GM18511 (cell line): ENCODE results near the gene OTOP2.

Experiments
- ATAC-seq: cut with Tn5 transposase; IDR thresholded peaks from one replicate; pipeline ENCODE4 v1.9.1; 2021; ENCODE audit warnings: mild to moderate bottlenecking, moderate library complexity; ENCODE audit not compliant: unreplicated experiment

OTOP2 gene

GRCh38 chr17:74923538-74924249 is 379 bp upstream of the OTOP2 start:
- ATAC-seq = no peak

DNA sequence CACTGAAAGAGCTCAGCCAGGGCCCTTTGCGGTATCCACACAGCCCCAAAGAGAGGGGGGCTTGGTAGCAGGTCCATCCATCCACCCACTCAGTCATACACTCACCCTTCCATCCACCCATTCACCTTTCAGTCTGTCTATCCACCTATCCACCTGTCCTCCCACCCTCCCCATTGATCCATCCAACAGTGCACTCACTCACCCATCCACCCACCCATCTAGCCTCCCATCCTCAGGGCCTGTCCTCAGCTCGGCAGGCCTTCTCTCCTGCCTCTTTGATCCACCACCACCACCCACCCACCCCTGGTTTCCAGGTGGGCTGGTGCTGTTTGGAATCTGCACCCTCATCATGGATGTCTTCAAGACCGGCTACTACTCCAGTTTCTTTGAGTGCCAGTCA is 1.2 kb downstream of the OTOP2 start:
- ATAC-seq = no peak

- no peak for ATAC-seq
Measured at GRCh38 chr17:74928786-74929185, 4.7 kb downstream of the OTOP2 start.

- no peak for ATAC-seq
Measured at GRCh38 chr17:74930535-74931036, 6.5 kb downstream of the OTOP2 start.

DNA sequence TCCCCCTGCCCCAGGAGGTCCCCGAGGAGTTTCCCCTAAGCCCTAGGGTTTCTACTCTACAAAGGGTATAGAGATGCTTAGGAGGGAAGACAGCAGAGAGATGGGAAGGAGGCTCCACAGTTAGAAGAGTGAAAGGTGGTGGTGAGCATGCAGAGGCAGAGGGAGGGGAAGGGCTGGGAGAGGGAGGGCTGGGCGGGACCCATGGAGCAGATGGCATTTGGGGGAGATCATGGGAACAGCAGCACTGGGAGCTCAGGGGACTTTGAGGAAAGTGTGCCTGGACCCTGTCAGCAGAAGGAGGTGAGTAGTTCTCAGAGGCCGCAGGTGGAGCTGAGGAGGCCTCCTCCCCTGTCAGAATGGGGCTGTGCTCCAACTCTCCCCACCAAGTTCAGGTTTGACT is 11.0 kb downstream of the OTOP2 start:
- ATAC-seq = no peak

DNA sequence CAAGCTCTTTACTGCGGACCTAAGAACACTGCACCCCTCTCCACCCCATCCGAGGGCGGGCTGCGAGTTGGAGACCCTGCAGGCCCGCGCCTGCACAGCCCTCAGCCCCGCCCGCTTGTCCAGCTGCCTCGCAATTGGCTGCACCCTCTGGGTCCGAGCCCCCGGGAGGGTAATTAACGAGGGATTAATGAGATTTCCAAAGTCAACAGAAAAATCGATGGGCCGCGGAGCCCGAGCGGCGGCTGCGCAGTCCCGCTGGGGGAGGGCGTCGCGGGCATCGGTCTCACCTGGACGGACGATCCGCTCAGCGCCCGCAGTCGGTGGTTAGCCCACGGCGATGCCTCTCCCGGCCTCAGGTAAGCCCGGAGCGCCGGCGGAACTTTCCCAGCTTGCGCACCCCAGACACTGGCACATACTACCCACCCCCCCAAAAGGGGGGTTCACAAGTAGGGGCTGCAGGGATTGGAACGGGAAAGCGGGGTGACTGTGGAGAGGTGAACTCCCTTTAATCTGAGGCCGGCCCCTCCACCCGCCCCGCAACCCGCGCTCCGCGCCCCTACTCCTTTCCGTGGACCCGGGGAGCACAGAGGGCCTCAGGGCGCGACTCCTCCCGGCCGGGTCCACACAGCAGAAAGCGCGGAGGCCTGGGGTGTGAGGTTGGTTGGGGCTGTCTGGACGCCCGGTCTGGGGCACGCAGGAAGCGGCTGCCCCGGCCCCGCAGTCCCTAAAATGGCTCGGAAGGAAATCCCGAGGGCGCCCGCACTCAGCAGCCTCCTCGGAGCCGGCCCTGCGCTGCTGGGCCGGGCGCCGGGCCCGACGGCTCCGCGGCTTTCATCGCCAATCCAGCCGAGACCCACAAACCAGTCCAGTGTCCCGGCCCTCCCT is 11.8 kb downstream of the OTOP2 start, which contains the start of gene OTOP3:
OTOP3 (plus strand) TSS at position 314 of the 885 bp plus-strand sequence; CDS start at position 338, 24 bp downstream.
- ATAC-seq = no peak

DNA sequence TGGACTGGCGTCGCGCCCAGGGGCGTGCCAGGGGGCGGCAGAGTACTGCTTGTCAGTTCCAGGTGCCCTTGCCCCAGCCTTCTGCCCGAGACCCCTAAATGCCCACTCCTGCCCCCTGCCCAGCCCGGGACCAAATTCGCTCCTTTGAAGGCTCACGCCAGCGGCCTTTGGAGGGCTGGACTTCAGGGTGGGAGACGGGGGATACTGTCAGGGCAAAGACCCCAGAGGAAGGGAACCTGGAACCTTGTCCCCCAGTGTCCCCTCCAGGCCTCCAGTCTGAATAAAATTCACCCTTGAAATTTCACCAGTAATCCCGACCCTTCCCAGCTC is 12.4 kb downstream of the OTOP2 start:
- ATAC-seq = no peak

- no peak for ATAC-seq
Measured at GRCh38 chr17:74937064-74938051, 13.3 kb downstream of the OTOP2 start.

DNA sequence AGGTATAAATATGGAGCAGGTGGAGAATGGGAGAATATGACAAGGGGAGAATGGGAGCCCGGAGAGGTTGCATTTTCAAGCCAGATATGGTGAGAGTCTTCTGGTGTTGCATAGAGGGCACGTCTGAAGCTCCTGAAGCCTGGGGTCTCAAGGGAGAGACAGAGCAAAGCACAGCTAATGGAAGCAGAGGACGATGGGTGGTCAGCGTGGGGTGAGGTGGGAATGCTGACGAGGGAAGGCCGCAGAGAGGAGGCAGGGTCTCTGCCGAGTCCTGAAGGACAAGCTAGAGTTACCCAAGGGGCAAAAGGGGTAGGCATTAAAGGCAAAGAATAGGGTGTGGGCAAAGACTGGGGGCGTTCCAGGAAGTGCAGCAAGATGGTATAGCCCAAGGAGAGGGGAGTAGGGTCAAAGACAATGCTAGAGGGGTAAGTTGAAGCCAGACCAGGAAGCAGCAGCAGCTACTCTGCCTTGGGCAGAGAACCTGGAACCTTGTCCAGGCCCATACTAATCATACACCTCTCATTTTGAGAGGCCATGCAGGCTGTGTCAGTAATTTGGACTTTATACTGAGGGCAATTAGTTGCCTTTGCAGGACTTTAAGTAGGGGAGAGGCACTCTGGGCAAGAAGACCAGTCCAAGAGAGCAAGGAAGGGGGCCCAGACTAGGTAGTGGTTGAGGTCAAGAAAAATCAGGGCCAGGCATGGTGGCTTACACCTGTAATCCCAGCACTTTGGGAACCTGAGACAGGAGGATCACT is 14.3 kb downstream of the OTOP2 start:
- ATAC-seq = no peak

DNA sequence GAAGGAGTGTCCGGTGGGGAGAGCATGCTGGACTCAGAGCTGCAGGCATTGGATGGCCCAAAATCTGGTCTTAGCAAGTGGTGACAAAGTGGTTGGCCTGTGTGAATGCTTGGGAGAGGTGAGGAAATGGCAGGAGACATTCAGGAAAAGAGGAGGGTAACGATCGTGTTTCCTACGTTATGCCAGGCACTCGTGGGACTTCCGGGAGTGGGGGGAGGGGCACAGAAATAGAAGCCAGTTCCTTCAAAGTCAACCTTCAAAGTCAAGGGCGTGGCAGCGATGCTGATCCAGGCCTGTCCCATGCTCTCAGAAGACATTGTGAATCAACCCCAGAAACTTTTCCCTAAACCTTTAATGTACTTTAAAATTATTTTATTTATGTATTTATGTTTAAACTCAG is 15.5 kb downstream of the OTOP2 start:
- no peak for ATAC-seq

GRCh38 chr17:74941128-74941725 is 17.2 kb downstream of the OTOP2 start:
- no peak for ATAC-seq

GRCh38 chr17:74943808-74944522 is 19.9 kb downstream of the OTOP2 start:
- no peak for ATAC-seq

DNA sequence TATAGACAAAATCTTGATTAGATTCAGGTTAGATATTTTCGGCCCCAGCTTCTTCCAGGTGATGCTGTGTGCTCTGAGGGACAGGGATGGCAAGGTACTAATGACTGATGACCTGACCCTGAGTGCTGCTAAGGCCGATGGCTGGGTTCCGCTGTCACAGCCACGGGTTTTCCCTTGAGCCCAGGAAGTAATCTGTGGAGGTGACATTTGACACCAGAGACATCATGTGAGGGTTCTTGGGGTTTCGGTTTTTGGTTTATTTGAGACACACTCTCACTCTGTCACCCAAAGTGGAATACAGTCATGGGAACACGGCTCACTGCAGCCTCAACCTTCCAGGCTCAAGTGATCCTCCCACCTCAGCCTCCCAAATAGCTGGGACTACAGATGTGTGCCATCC is 21.5 kb downstream of the OTOP2 start:
- peak; percentile 68 for ATAC-seq

GRCh38 chr17:74946641-74947040 is 22.6 kb downstream of the OTOP2 start:
- ATAC-seq = no peak

DNA sequence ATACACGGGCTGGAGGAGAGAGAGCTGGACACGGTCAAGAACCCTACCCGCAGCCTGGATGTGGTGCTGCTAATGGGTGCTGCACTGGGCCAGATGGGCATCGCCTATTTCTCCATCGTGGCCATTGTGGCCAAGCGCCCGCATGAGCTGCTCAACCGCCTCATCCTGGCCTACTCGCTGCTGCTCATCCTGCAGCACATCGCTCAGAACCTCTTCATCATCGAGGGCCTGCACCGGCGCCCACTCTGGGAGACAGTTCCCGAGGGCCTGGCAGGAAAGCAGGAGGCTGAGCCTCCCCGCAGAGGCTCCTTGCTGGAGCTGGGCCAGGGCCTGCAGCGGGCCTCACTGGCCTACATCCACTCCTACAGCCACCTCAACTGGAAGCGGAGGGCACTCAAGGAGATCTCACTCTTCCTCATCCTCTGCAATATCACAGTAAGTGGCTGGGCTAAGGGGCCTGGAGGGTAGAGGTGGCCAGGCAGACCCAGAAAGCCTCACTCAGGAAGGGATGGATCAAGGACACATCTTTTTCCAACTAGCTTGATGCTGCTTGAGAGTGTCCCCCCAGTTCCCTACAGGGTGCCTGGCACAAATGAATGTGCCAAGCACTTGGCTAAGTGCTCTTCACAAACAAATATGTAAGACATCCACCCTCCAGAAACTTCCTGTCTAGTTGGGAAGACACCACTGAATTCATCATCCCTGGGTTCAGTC is 23.1 kb downstream of the OTOP2 start:
- ATAC-seq = no peak

GRCh38 chr17:74949455-74950115 is 25.5 kb downstream of the OTOP2 start:
- ATAC-seq = no peak

GRCh38 chr17:74950207-74950606 is 26.1 kb downstream of the OTOP2 start:
- ATAC-seq = no peak

DNA sequence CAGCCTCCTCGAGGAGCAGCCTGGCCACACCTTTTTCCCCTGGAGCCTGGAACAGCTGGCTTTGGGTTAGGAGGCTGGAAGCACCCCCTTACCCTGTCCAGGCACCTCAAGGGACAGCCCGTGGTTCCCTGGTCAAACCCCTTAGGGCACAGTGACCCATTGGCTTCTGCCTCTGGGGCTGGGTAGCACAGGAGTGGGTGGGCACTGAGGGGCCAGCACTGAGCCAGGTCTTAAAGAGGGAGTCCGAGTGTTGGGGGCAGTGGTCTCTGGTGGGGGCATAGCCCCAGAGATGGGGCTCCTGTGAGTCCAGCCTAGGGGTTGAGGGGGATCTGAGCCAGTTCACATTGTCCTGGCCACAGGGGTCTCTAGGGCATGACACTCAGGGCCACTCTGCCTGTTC is 27.0 kb downstream of the OTOP2 start:
- ATAC-seq = no peak
